GM18526 (cell line): ENCODE measurements around the gene CCDC171.

Source experiments
- POLR2A ChIP-seq: IDR thresholded peaks from 3 replicates; pipeline ENCODE4 v1.6.1; 2011; ENCODE audit not compliant: insufficient read length; ENCODE audit errors: extremely low read depth

Gene CCDC171

GRCh38 chr9:15724016-15724415, 171.2 kb downstream of the CCDC171 start:
- no peak for TF ChIP-seq POLR2A

- TF ChIP-seq POLR2A, result no peak
Observed at GRCh38 chr9:15724612-15725011, 171.8 kb downstream of the CCDC171 start.

- TF ChIP-seq POLR2A, result no peak
Observed at GRCh38 chr9:15725953-15726352, 173.1 kb downstream of the CCDC171 start.

- TF ChIP-seq POLR2A, result no peak
Observed at GRCh38 chr9:15729507-15729906, 176.7 kb downstream of the CCDC171 start.

DNA sequence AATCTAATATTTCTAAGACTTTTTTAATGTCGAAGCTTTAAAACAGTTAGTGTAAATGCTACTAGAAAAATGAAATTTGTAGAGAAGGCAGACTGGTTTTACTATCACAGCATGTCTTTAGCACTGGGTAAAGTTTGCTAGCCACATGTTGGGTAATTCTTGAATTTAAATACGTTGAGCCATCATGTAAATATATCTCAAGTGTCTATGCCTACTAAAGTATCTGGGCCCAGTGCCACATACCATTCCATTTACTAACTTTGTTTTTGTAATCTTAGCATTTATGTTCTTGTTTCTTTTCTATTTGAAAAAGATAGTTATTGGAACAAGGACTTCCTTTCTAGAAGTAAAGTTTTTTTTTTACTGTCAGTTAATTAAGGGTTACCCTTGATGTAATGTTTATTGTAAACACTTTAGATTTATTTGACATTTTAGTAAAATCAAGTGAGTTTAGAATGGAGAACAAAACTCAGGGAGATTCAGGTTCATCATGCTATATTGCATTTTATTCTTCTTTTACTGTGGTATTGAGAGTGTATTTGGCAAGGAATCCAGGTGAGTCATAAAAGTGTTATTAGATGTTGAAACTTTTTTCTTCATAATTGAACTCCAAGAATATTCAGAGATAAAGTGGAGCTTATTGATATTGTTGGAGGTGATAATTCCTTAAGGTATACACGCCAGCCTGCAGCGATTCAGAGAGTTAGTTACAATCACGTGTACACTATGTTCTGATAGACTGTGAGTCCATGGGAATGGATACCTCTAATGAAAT, 182.4 kb downstream of the CCDC171 start:
- TF ChIP-seq POLR2A, result no peak

DNA sequence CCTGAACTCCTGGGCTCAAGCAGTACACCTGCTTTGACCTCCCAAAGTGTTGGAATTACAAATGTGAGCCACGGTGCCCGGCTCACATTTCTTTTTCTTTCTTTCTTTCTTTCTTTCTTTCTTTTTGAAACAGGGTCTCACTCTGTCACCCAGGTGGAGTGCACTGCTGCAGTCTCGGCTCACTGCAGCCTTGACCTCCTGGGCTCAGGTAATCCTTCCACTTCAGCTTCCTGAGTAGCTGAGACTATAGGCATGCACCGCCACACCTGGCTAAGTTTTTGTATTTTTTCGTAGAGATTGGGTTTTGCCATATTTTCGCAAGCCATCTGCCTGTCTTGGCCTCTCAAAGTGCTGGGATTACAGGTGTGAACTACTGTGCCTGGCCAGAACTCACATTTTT, 183.7 kb downstream of the CCDC171 start:
- TF ChIP-seq POLR2A, result no peak

- no peak for TF ChIP-seq POLR2A
Observed at GRCh38 chr9:15738011-15738410, 185.2 kb downstream of the CCDC171 start.

DNA sequence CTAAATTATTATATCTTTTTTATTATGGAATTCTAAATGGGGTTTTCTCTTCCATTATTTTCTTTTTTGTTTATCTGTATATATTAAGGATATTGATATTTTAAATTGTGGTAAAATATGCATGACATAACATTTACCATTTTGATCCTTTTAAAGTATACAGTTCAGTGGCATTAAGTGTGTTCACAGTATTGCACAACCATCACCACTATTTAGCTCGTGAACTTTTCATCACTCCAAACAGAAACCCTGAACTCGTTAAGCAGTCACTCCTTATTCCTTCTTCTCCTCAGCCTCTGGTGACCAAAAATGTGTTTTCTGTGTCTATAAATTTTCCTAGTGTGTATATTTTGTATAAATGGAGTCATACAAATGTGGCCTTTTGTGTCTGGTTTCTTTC, 188.2 kb downstream of the CCDC171 start:
- TF ChIP-seq POLR2A, result no peak

GRCh38 chr9:15743512-15743911, 190.7 kb downstream of the CCDC171 start:
- no peak for TF ChIP-seq POLR2A

- no peak for TF ChIP-seq POLR2A
Observed at GRCh38 chr9:15744196-15744595, 191.4 kb downstream of the CCDC171 start.

DNA sequence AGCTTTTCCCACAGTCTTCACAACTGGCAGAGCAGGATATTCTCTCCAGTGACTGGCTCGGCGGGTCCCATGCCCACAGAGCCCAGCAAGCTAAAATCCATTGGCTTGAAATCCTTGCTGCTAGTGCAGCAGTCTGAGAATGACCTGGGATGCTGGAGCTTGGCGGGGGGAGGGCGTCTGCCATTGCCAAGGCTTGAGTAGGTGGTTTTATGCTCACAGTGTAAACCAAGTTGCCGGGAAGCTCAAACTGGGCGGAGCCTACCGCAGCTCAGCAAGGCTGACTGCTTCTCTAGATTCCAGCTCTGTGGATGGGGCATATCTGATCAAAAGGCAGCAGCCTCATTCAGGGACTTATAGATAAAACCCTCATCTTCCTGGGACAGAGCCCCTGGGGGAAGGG, 194.1 kb downstream of the CCDC171 start:
- TF ChIP-seq POLR2A, result no peak

- TF ChIP-seq POLR2A, result no peak
Observed at GRCh38 chr9:15755660-15756059, 202.8 kb downstream of the CCDC171 start.

DNA sequence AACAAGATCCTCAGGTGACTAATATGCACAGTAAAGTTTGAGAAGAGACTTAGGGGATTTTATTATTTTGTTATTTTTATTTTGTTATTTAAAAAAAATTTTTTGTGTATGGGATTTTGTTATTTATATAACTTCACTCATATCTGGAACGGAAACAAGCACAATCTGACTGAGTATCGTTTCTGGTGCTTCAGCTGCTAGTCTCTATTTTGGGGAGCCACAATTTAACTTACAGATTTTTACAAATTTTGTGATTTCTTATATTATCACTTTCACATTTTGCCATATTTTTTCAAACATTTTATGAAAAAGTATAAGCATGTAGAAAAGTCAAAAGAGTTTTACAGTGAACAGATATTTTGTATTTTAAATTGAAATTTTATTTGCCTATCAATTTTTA, 208.7 kb downstream of the CCDC171 start:
- no peak for TF ChIP-seq POLR2A

- TF ChIP-seq POLR2A, result no peak
Observed at GRCh38 chr9:15763371-15763770, 210.5 kb downstream of the CCDC171 start.

- TF ChIP-seq POLR2A, result no peak
Observed at GRCh38 chr9:15764131-15764530, 211.3 kb downstream of the CCDC171 start.

DNA sequence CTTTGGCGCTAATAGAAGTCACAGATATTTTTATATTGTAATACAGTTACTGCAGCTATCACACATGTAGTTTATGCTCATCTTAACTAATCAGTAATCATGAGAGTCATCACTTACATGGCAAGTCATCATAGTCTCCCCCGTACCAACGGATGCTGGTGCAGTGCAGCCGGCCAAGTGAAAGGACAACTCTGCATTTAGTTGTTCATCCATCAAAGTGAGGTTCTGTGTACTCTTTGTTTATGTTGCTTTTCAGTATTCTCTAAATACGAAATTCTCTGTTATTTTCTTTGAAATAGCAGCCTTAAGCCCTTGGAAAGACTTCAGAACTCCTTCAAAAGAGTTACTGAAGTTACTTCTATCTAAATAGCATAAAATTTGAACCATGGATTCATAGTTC, 216.7 kb downstream of the CCDC171 start:
- no peak for TF ChIP-seq POLR2A

GRCh38 chr9:15778861-15779260, 226.0 kb downstream of the CCDC171 start:
- no peak for TF ChIP-seq POLR2A

GRCh38 chr9:15782106-15782505, 229.3 kb downstream of the CCDC171 start:
- no peak for TF ChIP-seq POLR2A

DNA sequence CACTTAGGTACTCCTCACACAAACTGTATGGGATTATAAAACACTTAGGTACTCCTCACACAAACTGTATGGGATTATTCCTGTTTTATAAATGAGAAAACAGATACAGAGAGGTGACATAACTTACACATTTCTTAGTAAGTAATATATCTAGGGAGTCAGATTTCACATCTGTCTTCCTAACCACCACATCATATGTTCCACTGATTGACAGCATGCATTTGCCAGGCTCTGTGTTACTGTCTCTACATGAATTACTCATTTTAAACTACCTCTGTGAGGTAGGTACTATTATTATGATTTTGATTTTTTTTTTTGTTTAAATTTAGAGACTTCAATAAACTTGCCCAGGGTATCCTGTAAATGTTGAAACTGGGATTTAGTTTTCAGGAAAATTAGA, 232.7 kb downstream of the CCDC171 start:
- no peak for TF ChIP-seq POLR2A
